ENCODE data around the gene SESN2.
A peak's percentile ranks its signal among the peaks of the same experiment; 100 is the strongest.

Gene SESN2

GRCh38 chr1:28288487-28288886, 29.2 kb downstream of the SESN2 start:
- no peak for DNase-seq (ENCODE audit: low spot score)

GRCh38 chr1:28290851-28291250, 31.5 kb downstream of the SESN2 start:
- no peak for DNase-seq (ENCODE audit: low spot score)

GRCh38 chr1:28291711-28292110, 32.4 kb downstream of the SESN2 start:
- no peak for DNase-seq (ENCODE audit: low spot score)

- DNase-seq (ENCODE audit: low spot score), result no peak
Observed at GRCh38 chr1:28295936-28296335, 36.6 kb downstream of the SESN2 start.

GRCh38 chr1:28296401-28297261, 37.3 kb downstream of the SESN2 start:
- DNase-seq (ENCODE audit: low spot score), result peak; percentile 68

GRCh38 chr1:28297826-28298225, 38.5 kb downstream of the SESN2 start:
- no peak for DNase-seq (ENCODE audit: low spot score)

GRCh38 chr1:28298438-28298837, 39.1 kb downstream of the SESN2 start:
- DNase-seq (ENCODE audit: low spot score), result no peak

- no peak for DNase-seq (ENCODE audit: low spot score)
Observed at GRCh38 chr1:28301368-28302174, 42.3 kb downstream of the SESN2 start.

GRCh38 chr1:28302247-28302646, 42.9 kb downstream of the SESN2 start:
- no peak for DNase-seq (ENCODE audit: low spot score)

- no peak for DNase-seq (ENCODE audit: low spot score)
Observed at GRCh38 chr1:28306301-28306949, 47.1 kb downstream of the SESN2 start.

- DNase-seq (ENCODE audit: low spot score), result no peak
Observed at GRCh38 chr1:28308750-28309149, 49.4 kb downstream of the SESN2 start.

GRCh38 chr1:28309702-28310101, 50.4 kb downstream of the SESN2 start:
- no peak for DNase-seq (ENCODE audit: low spot score)

- DNase-seq (ENCODE audit: low spot score), result peak; percentile 85
Observed at GRCh38 chr1:28313702-28314546, 54.6 kb downstream of the SESN2 start.

- DNase-seq (ENCODE audit: low spot score), result peak; percentile 32
Observed at GRCh38 chr1:28314547-28314941, 55.2 kb downstream of the SESN2 start.

GRCh38 chr1:28317014-28317413, 57.7 kb downstream of the SESN2 start:
- no peak for DNase-seq (ENCODE audit: low spot score)

GRCh38 chr1:28322194-28322593, 62.9 kb downstream of the SESN2 start:
- peak; percentile 99 for DNase-seq (ENCODE audit: low spot score)

- no peak for DNase-seq (ENCODE audit: low spot score)
Observed at GRCh38 chr1:28323720-28324119, 64.4 kb downstream of the SESN2 start.

GRCh38 chr1:28326515-28326914, 67.2 kb downstream of the SESN2 start:
- no peak for DNase-seq (ENCODE audit: low spot score)

- peak; percentile 93 for DNase-seq (ENCODE audit: low spot score)
Observed at GRCh38 chr1:28326984-28327383, 67.7 kb downstream of the SESN2 start.

- peak; percentile 82 for DNase-seq (ENCODE audit: low spot score)
Observed at GRCh38 chr1:28327431-28327830, 68.1 kb downstream of the SESN2 start.

- no peak for DNase-seq (ENCODE audit: low spot score)
Observed at GRCh38 chr1:28328228-28328648, 68.9 kb downstream of the SESN2 start.

All from kidney tubule cell (primary cell).